Stimulated activated CD8-positive, alpha-beta memory T cell treated with anti-CD3 and anti-CD28 coated beads, Interleukin-12 subunit alpha, Interleukin-12 subunit beta, amount 100 ng/mL, for 4 hours (primary cell): Measurements from ENCODE around the gene KLHL13.

Experiments
- DNase-seq: peaks from one replicate; pipeline ENCODE4 v3.0.0-alpha.2; 2020; ENCODE audit warnings: low read depth

KLHL13 gene

DNA sequence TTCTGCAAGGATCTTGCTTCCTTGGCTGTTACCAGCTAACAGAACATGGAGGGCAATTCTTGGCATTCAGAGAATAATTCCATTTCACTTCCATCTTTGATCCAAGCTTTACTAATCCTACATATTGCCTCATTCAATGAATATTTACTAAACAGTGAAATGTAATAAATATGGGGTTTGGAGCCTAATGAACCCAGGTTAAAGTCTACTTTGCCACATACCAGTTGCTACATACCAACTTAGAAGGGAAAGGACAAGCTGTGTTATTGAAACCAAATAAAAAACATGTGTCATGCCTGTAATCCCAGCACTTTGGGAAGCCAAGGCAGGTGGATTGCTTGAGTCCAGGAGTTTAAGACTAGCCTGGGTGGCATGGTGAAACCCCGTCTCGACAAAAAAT, 265.6 kb downstream of the KLHL13 start:
- DNase-seq = no peak
